Effector CD4-positive, alpha-beta T cell (primary cell): ENCODE results near the gene ST14.

ENCODE experiments used
- DNase-seq: peaks from one replicate; pipeline ENCODE4 v3.0.0-alpha.2; 2020

ST14 gene

DNA sequence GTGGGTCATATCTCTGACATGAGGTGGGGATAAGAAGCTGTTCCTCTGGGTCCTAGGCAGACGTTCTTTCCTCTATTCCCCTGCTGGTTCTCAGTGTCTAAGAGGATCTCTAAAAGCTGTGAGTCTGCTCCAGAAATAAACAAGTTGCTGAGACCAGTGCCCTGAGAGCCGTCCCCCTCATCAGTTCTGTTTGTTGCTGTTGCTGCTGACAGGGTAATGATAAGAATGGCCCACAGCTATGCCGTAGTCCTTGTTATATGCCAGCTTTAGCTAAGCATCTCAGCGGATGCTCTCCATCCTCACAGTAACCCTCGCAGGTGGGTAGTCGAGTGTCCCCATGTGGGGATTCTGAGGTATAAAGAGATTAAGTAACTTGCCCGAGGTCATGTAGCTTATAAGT lies 23.5 kb upstream of the ST14 start:
- no peak for DNase-seq

DNA sequence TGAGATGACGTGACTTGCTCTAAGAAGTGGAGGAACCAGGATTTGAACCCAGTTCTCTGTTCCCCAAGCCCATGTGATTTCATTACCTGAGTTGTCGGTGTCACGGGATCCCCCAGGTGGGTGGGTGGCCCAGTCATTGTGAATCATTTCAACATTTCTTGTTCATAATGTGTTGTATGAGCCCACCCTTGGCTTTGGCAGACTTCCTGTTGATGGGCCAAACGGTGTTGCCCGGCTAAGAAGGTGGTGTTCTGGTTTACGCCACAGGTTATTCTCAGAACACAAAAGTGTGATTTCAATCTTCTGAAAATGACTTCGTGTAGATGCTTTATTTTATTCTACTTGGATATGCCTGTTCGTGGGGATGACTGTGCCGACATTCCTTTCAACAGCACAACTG lies 21.6 kb upstream of the ST14 start:
- no peak for DNase-seq

DNA sequence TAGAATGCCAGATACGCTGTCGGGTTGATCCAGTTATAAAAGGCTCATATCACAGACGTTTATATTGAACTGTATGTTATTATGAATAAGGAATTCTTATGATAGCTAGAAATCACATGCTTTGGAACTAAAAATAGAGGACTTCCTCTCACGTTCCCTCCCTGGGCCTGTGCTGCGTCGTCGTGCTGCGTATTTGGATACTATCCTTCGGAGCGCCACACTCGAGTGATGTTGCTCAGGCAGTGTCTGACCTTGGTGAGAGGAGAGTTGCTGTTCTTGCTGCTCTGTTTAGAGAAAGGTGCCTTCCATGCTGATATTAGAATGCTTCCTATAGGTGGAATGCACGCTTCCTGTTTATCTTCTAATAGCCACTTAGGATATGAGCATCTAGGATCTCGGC lies 20.2 kb upstream of the ST14 start:
- no peak for DNase-seq

DNA sequence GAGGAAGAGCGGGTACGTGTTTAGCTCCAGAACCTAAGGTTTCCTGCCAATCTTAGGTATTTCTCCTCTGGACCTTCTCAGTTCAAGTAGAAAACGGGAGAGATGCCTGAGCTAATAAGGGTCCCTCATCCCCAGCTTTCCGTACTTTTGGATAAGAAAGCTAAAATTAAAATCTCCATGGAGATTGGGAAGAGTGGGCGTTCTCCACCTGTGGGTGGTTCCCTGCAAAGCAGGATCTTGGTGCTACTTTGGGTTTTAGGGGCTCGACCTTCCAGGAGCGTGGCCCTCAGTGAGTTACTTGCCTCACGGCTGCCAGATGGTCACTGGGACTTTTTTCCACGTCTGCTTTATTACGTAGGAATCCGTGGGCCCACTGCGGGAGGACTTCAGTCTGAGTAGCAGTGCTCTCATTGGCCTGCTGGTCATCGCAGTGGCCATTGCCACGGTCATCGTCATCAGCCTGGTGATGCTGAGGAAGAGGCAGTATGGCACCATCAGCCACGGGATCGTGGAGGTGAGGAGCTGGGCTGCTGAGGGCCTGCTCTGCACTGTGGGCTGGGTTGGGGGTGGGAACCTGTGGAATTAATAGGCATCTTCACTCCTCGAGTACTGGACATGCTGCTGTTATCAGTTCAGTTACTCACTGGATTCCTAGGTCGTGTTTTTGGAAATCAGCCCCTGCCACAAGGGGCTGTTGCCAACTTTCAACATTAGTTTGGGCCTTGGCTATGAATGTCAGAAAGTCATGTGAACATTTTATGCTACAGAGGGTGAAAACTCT lies 17.8 kb upstream of the ST14 start:
- DNase-seq: no peak

DNA sequence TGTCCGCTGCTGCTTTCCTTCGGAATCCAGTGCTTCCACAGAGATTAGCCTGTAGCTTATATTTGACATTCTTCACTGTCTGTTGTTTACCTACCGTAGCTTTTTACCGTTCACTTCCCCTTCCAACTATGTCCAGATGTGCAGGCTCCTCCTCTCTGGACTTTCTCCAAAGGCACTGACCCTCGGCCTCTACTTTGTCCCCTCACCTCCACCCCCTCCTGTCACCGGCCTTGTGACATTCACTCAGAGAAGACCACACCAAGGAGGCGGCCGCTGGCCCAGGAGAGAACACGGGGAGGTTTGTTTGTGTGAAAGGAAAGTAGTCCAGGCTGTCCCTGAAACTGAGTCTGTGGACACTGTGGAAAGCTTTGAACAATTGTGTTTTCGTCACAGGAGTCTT lies 15.4 kb upstream of the ST14 start:
- no peak for DNase-seq

DNA sequence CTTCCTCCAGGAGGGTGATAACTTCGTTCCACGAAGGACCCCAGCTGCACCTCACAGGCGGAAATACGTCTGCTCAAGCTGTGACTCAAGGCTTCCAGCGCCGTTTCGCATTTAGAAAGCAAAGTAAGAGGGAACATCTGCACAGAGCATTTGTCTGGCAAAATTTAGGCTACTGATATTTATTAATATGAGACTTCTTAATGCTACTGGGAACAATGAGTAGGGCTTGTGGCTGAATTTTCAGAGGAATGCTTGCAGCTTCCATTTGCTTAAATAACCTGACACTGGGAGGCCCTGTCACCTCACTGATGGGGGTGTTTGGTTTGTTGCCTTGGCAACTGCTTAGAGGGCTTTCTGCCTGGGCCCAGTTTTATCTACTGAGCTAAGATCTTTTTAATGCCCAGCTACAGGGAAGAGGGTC lies 14.7 kb upstream of the ST14 start:
- no peak for DNase-seq

DNA sequence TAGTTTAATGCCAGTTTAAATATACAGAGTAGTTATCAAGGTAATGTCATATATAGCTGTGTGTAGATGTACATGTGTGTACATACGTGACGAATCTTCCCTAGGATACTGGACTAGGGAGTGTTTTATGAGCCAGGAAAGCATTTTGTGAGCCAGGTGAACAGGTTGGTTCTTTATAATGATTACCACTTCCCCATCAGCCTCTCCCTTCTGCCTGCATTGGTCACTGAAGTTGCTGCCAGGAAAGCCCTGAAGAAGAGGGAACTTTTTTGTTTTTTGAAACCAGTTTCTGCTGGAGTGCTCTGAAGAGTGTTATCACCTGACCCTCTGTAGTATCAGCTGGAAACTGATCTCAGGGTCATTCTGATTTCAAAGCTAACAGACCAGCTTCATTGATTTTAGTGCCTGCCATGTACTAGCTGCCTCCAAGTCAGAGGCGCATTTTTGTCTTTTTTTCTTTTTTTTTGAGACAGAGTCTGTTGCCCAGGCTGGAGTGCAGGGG lies 14.2 kb upstream of the ST14 start:
- no peak for DNase-seq

DNA sequence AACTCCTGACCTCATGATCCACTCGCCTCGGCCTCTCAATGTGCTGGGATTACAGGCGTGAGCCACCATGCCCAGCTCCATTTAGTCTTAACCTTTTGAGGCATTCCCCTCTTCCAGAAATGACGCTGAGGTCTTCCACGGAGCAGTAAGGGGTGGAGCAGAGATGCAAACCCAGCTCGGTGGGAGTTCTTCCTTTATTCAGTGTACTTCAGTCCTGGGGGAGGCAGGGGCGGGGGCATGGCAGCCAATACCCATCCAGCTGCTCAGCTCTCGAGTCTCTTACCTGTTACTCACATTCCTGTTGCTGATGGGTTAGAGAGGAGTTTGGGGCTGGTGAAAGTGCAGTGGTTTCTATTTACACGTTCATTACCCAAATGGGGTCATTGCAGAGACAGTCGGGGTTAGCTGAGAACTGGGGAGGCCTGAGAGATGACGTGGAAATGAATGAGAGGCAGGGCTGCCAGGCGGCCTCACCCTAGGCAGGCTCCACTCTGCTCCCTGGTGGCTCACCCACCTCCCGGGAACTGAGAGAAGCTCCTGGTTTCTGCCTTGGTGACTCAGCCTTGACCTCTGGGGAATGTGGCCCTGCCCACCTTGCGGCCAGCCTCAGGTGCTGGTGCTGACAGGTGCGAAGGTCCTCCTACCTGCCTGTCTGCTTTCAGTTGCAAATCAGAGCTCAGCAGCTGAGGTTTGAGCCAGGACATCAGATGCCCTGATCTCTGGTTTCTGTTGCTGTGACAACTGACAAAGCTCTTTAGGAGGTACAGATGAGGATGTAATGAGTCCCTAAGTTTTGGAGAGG lies 13.4 kb upstream of the ST14 start:
- no peak for DNase-seq

DNA sequence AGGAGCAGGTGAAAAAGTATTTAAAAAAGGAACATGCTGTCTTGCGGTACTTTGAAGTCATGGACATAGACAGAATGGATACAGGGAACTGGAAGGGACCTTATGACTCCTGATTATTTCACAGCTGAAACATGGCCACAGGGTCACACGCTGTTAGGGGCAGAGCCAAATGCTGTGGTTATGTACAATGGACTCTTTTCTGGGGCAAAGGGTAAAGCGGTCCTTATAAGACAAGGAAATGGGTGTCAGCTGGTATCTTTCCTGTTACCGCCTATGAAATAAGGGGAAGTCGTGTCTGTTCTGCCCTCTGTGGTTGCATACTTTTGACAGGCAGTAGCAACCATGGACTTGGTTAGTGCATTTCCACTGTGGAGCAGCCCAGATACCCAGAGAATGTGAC lies 12.8 kb upstream of the ST14 start:
- DNase-seq: no peak

DNA sequence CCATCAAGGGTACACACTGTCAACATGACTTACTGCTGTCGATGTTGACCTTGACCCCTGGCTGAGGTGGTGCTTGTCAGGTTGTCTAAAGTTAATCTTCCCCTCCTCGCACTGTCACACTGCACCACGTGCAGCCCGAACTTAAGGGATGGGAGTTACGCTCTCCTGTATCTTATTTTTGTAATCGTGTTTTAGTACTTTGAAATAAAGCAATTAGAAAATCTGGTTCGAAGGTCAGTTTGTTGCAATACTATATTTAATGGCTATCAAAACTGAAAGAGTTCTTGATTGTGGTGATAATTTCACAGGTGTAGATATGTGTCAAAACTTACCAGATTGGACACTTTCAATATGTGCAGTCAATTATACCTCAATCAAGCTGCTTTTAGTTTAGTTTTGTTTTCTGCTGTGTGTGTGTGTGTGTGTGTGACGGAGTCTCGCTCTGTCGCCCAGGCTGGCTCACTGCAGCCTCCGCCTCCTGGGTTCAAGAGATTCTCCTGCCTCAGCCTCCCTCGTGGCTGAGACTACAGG lies 10.7 kb upstream of the ST14 start:
- DNase-seq: no peak

DNA sequence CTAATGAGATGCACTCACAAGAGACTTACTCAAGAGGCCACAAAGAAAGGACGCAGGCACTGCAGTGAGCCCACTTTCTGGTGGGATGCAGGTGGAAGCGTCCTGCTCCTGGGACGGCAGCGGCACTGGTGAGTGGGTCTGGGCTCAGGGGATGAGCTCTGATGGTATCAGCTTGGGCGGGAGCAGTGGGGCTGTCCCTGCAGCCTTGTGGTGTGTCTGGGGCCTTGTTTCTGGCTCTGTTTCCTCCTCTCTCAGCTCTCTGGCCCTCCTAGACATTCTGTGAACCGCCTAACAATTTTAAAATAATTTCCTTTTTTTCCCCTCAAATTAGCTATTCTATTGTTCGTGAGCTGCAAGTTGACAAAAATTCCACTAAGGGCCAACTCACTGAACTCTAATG lies 8.8 kb upstream of the ST14 start:
- no peak for DNase-seq

DNA sequence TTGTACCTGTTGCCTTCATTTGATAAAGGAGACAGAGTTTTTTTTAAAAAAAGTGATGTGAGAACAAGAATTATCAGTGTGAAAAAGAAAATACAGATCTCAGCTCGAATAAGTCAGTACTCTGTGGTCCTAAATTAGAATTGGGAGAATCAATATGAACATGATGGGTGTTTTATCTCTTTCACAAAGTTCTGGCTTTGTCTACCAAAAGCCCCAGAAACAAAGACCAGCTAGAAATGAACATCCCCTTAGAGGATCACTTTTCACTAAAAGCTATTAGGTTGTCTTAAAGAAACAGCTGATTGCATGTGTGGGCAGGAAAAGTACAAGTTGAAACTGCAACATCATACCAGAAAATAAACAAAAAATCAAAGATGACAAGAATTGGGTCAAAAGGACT lies 8.4 kb upstream of the ST14 start:
- no peak for DNase-seq

DNA sequence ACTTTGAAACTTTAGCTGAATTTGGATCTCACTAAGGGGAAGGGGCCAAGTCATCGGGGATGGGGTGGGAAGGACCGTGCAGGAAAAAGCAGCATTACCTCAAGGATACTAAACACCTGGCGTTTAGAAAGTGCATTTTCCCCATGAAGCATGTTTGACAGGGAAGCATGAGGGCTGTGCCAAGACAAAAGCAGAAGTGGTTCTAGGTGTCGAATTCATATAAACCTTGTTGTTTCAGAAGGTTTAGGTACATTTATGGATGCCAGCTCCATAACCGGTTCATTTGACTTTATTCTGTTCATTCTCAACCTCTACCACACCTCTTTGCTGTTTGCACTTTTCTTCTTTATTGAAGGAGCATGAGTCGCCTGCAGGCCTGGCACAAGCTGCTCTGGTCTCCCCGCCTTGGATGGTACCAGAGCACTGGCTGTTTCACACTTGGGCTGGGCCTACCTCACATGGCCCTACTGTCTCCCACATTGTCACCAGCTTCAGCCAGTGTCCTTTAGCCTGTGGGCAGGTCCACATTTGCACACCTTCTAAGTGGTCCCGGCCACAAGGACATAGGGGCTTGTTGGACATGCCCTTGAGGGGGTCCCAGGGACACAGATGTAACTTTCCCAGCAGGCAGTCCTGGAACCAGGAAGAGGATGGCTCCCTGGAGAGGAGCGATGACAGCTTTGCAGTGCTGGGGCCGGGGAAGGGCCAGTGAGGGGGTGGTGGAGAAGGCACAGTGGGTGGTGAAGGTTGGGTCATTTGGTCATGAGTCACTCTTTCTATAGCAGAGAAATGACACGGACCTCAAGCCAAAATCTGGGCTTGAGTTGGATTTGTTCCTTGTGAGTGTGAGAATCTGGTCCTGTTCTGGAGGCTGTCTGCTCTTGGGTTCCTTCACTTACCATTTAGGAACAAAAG lies 3.2 kb upstream of the ST14 start:
- DNase-seq: no peak

DNA sequence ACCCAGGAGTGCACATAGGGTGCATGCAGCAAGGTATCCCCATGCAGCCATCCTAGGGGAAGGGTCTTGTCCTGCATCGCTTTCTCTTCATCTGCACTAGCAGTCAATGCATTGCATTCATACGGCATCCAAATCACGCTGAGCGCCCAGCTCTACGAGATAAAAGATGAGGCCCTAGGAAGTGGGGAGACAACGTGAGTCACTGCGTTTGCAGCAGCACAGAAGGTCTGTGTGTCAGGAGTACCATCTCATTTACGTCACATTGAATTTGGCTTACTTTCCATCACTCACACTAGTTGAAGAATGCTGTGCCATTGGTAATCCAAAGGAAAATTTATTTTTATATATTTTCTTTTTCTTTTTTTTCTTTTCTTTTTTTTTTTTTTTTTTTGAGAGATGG lies 2.5 kb upstream of the ST14 start:
- DNase-seq: no peak

DNA sequence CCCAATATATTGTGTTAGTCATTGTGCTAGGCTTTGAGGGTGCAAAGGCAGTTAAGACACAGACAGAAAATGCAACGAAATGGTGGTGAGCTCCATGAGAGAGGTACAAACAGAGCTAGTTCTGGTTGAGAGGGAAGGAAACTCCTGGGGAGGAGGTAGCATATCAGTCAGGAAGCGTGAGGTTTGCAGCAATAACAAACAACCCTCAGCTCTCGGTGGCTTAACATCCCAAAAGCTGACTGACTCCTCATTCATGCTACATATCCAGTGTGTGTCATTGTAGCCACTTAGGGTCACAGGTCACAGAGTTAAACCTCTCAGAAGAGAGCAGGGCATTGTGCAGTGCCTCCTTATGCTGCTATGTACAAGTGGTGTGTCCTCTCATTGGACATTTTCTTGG lies 1.7 kb upstream of the ST14 start:
- DNase-seq: no peak

DNA sequence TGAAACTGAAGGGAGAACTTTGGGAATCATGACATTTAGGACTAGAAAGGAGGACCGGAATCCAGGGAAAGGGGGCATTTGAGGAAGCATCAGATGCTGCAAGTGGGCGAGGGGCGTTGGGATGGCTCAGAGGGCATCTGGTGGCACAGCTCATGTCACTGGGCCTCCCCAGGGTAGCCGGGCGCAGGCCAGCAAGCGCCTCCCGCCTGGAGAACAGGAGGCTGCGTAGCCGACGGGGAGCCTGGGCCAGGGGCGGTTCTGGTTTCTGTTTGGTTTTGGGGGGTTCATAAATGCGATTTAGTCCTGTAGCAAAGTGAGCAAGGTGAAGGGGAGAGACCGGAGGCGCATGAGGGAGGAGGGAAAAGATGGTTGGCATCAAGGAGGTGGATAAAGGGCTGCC lies 443 bp upstream of the ST14 start:
- DNase-seq: no peak

DNA sequence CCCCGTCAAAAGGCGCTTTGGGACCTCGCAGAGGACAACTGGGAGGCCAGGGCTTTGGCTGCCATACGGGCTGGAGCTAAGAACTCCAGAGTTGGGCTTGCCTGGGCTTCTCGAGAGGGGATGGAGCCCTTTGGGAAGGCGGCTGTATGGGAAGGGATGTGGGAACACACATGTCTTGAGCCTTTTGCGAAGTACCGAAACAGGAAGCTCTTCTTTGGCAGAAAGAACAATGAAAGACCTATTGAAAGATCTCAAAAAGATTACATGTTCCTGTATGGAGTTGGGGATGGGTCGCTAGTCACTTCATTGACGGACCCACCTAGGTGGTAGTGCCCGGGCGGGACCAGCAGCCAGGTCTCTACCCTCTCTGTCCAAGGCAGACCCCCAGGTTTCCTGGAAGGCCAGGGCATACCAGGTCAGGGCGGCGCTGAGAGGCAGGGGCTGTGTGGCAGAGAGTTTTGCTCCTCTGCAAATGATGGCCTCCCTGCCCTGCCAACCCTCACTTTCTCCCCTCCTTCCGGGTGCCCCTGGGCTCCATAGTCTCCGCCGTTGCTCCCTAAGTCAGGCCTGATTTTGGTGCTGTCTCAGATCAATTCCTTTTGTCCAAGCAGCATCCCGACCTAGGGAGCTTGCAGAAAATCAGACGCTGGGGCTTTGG lies 1.0 kb downstream of the ST14 start:
- DNase-seq: no peak

DNA sequence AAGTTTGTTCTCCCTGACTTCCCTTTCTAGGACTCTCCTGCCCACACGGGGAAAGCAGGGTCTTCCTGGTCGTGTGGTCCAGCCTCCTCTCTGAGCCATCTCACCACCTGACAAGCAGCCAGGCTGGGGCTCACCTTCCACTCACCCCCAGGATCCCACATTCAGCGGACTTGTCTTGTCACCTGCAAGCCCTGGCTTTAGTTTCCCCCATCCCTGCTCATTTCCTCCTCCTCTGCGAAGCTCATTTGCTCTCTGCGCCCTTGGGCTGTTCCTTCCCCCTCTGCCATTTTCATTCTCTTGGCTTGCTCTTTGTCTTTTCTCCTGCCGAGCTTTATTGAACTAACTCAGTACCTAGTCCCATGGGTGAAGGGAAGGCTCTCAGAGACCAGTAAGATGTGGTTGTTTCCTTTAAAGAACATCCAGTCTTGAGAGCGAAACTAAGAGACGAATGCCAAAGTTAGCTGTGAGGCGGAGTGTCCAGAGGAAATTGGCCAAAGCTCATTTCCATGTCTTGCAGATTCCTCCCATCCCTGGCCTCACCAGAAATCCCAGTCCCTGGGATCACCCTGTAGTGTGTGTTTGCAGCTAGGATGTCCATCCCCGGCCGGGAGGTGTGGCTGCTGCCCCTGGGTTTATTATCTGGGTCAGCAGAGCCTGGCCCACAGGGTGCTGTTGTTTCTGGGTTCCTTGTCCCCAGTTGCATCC lies 2.0 kb downstream of the ST14 start:
- DNase-seq: no peak

DNA sequence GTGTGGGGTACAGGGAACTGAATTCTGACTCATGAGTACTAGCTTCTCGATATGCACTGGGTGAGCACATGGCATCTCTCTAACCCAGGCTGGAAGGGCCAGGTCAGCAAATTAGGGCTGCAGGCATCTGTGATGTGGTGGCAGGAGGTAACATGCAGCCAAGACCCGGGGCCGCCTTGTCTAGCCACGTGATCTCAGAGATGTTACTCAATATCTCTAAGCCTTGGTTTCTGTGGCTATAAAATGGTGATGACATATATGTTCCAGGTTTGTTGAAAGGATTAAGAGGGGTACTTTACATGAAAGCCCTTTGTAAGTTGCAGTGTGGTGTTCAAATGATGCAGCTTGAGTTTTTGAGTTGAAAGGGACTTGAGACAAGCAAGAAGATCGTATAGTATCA lies 3.2 kb downstream of the ST14 start:
- no peak for DNase-seq

DNA sequence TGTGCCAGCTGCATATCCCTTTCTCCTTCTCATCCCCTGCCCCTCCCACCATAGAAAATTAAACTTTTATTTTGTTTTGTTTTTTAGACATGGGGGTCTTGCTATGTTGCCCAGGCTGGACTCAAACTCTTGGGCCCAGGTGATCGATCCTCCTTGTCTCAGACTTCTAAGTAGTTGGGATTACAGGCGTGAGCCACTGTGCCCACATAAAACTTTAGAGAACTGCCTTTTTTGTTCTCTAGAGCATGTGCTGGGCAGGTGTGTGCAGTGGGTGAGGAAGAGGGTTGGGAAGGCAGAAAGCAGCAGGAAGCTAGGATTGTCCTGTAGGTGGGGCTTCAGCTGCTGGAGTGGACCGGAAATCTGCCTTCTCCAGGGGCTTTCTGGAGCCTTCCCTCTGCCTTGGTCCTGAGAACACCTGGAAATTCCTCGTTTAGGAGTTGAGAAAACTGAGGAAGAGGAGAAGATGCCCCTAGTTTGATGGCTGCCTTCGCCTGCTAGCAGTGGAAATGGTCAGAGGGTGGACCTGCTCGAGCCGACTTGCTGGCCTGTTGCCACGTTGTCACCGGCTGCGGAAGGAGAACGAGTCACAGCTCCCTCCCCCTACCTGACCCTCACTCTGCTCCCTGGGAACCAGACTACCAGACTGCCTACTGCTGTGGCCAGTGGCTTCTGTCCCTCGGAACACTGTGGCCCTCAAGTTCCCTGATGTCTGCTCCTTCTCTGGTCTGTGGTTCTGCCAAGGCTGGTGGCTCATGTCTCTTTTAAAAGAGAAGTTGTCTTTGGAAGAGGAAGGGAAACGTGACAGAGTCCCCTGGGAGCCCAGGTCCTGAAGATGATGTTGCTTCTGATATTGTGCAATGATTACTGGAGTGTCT lies 4.0 kb downstream of the ST14 start:
- DNase-seq: no peak

DNA sequence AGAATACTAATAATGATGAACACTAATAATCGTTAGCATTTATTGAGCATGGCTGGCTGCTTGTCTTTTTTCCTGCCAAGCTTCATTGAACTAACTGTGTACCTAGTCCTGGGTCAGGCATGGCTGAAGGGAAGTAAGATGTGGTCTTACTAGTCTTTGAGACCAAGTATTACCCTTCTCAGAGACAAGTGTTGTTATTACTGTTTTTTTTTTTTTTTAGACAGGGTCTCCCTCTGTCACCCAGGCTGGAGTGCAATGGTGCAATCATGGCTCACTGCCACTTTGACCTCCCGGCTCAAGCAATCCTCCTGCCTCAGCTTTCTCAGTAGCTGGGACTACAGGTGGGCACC lies 4.6 kb downstream of the ST14 start:
- DNase-seq: no peak
